A549 (cell line): ENCODE results near the gene PAGR1. TPM values are rescaled to one million over a fixed set of nuclear protein-coding genes. Genes with fewer than 3 reads are reported as not detected.

Experiments used
- ATAC-seq, 2 experiments: fragments of 200-7000 bp in 1 of 2; fragments of >200 bp in 1 of 2; cut with Nextera tagmentation in 1 of 2; cut with Tn5 transposase in 1 of 2; 3 replicates each; pipeline versions ENCODE4 v1.8.0 to v1.9.1; 2018 to 2020; ENCODE audit warnings: mild to moderate bottlenecking in 1 of 2, moderate library complexity in 1 of 2
- CTCF ChIA-PET: fragments of 300-600 bp; sonication (Branson Sonifier 250); formaldehyde crosslinking; extraction: SDS; loops from one replicate; lab custom pipeline; 2021; ENCODE audit warnings: antibody characterized with exemption, inconsistent platforms; lab: Yijun Ruan, JAX
- POLR2A ChIA-PET: fragments of 350-600 bp; formaldehyde crosslinking; extraction: SDS; loops from one replicate; lab custom pipeline; 2021; ENCODE audit warnings: antibody characterized with exemption, inconsistent platforms; lab: Yijun Ruan, JAX
- DNase-seq, 2 experiments: peaks; one replicate each; pipeline versions ENCODE4 v3.0.0 to v3.0.0-alpha.2; 2011 to 2016; ENCODE audit warnings: low read depth in 1 of 2, low spot score in 1 of 2
- FAIRE-seq: peaks from 2 replicates; lab custom pipeline; 2011; peaks lifted over from hg19 to GRCh38; lab: Jason Lieb, UNC
- H3K27ac ChIP-seq, 2 experiments: fragments of >200 bp; sonication (Bioruptor Twin); formaldehyde crosslinking; 3 replicates each; pipeline ENCODE4 v1.5.1; 2016 to 2017
- H3K4me1 ChIP-seq: fragments of >200 bp; sonication (Bioruptor Twin); formaldehyde crosslinking; 3 replicates; pipeline ENCODE4 v1.6.1; 2016
- H3K4me2 ChIP-seq: fragments of >200 bp; sonication (Bioruptor Twin); formaldehyde crosslinking; 3 replicates; pipeline ENCODE4 v1.6.1; 2016
- H3K4me3 ChIP-seq: fragments of >200 bp; sonication (Bioruptor Twin); formaldehyde crosslinking; 3 replicates; pipeline ENCODE4 v1.5.1; 2016
- H3K9me3 ChIP-seq: fragments of >200 bp; sonication (Bioruptor Twin); formaldehyde crosslinking; 3 replicates; pipeline ENCODE4 v1.6.1; 2016
- FOSB ChIP-seq: fragments of 250-450 bp; sonication (Bioruptor Pico); IDR thresholded peaks from 2 replicates; pipeline ENCODE4 v1.5.0; 2020; ENCODE audit warnings: mild to moderate bottlenecking, moderate library complexity
- FOSL2 ChIP-seq, 2 experiments: fragments of 450-650 bp in 1 of 2; fragments of >200 bp in 1 of 2; sonication (Bioruptor Twin) in 1 of 2; formaldehyde crosslinking; IDR thresholded peaks; 2 replicates each; pipeline versions ENCODE4 v1.5.0 to v1.6.1; 2016 to 2020; ENCODE audit warnings: mild to moderate bottlenecking in 1 of 2, moderate library complexity in 1 of 2
- GATA3 ChIP-seq: IDR thresholded peaks from 2 replicates; pipeline ENCODE4 v1.6.1; 2012; ENCODE audit warnings: borderline replicate concordance
- HMGXB4 ChIP-seq: fragments of 250-450 bp; sonication (Bioruptor Pico); IDR thresholded peaks from 2 replicates; pipeline ENCODE4 v1.5.0; 2021; ENCODE audit warnings: mild to moderate bottlenecking, moderate library complexity, borderline replicate concordance
- HOXB5 ChIP-seq: fragments of 250-450 bp; sonication (Bioruptor Pico); IDR thresholded peaks from 2 replicates; pipeline ENCODE4 v1.5.0; 2020; ENCODE audit warnings: mild to moderate bottlenecking, moderate library complexity
- JUN ChIP-seq, 2 experiments: fragments of >200 bp; sonication (Bioruptor Twin); formaldehyde crosslinking; IDR thresholded peaks; 2 replicates in 1 of 2; 3 replicates in 1 of 2; pipeline ENCODE4 v1.6.1; 2016 to 2017
- MAX ChIP-seq: IDR thresholded peaks from 2 replicates; pipeline ENCODE4 v1.6.1; 2012
- NPAS2 ChIP-seq: fragments of 250-450 bp; sonication (Bioruptor Pico); IDR thresholded peaks from 2 replicates; pipeline ENCODE4 v1.8.0; 2022; ENCODE audit warnings: mild to moderate bottlenecking, moderate library complexity, borderline replicate concordance
- NR3C1 ChIP-seq: fragments of >200 bp; sonication (Bioruptor Twin); formaldehyde crosslinking; IDR thresholded peaks from 3 replicates; pipeline ENCODE4 v1.6.1; 2017
- POLR2A ChIP-seq: IDR thresholded peaks from 2 replicates; pipeline ENCODE4 v1.6.1; 2012; ENCODE audit warnings: mild to moderate bottlenecking, low read length
- SMC3 ChIP-seq: fragments of >200 bp; sonication (Bioruptor Twin); formaldehyde crosslinking; IDR thresholded peaks from 3 replicates; pipeline ENCODE4 v1.6.1; 2018; ENCODE audit warnings: inconsistent platforms
- USF2 ChIP-seq: fragments of 450-650 bp; IDR thresholded peaks from 2 replicates; pipeline ENCODE4 v1.6.1; 2014; ENCODE audit warnings: antibody characterized with exemption
- WGBS: methylation state at CpG from one replicate; pipeline ENCODE4 v1.1.6; 2017; ENCODE audit errors: missing lambda C conversion rate; 5-methylcytosine and 5-hydroxymethylcytosine counted together
- polyA plus RNA-seq, 4 experiments: library from polyadenylated mRNA; depleted of rRNA in 3 of 4; stranded (reverse); fragments of >200 nt; fragmentation: RNase III in 1 of 4; extraction: RNeasy Plus Mini Kit Qiagen cat#74134 plus additional on column Dnase treatment in 1 of 4; gene quantifications; 2 replicates in 3 of 4; 3 replicates in 1 of 4; pipeline ENCODE4 v1.2.3, GENCODE V29; 2011 to 2017

The PAGR1 gene
- polyA plus RNA-seq, 2 of the 4 experiments (the other 2 are of a cell fraction) = 26.7 to 44.5 TPM

GRCh38 chr16:29820730-29821642 is 5.0 kb downstream of the PAGR1 start:
- 2% methylated on average over 11 of the region's 11 CpGs for whole genome bisulfite sequencing

GRCh38 chr16:29821643-29822115 is 5.7 kb downstream of the PAGR1 start:
- Histone ChIP-seq H3K27ac (peak overlapping the region; percentile 92 to 93), H3K4me2 (peak overlapping the region; percentile 99), H3K4me1 (peaks cover 76% of the 10 kb centered on the region), H3K9me3 (no peaks in the 10 kb centered on the region), H3K4me3 (peak overlapping the region; percentile 61)
- ChIA-PET POLR2A (interaction anchor here (0.6 to 2.5 kb wide), 4 partner anchors 26 to 78 kb away, joined by 3 to 9 read pairs (median 4); partner anchors contain the start of gene SEZ6L2), CTCF (interaction anchor here (0.8 to 24.4 kb wide), 6 partner anchors 14 to 211 kb away, joined by 3 to 568 read pairs (median 4); partner anchors contain the start of genes KIF22 and MAZ)
- no peak for FAIRE-seq
- TF ChIP-seq MAX (peak; percentile 15; the same call in 1 of the 2 replicates), FOSB (CRISPR knock-in tag) (no peak), HOXB5 (no peak), NR3C1 (no peak), FOSL2 (IDR thresholded peaks at IDR 0.05) (no peak), FOSL2 (CRISPR knock-in tag; IDR thresholded peaks at IDR 0.05) (peak; percentile 61)
- peak in 1 of 2 experiments; percentile 41; a peak in 3 of 6 replicates for ATAC-seq
- peak; percentile 64 to 74 for DNase-seq
- WGBS = 13% methylated on average over 7 of the region's 7 CpGs

More at GRCh38 chr16:29820730-29821642, 5.0 kb downstream of the PAGR1 start:
- FAIRE-seq (no peak), DNase-seq (peak; percentile 59 to 77), ATAC-seq (peak; percentile 26 to 33; a peak in 5 of 6 replicates)
- H3K4me2 ChIP-seq = peak overlapping the region; percentile 99
- TF ChIP-seq GATA3 = no peak
- TF ChIP-seq MAX = peak; percentile 28; the same call in 1 of the 2 replicates
- no peak; a peak in 3 of 5 replicates for TF ChIP-seq JUN (IDR thresholded peaks at IDR 0.05)
- peak; percentile 94 for TF ChIP-seq USF2
- TF ChIP-seq POLR2A = peak; percentile 12
- H3K4me3 ChIP-seq = peak overlapping the region; percentile 61
- no peaks in the 10 kb centered on the region for H3K9me3 ChIP-seq
- peaks cover 69% of the 10 kb centered on the region for H3K4me1 ChIP-seq
- ChIA-PET POLR2A (interaction anchor here (1.3 to 2.5 kb wide), 4 partner anchors 14 to 152 kb away, joined by 3 to 9 read pairs (median 6); partner anchors contain the start of genes MAZ, SEZ6L2 and TAOK2), CTCF (interaction anchor here (0.8 to 24.4 kb wide), 18 partner anchors 9 to 211 kb away, joined by 3 to 568 read pairs (median 4); partner anchors contain the start of genes CDIPT, MAZ and TLCD3B)
- H3K27ac ChIP-seq = peak overlapping the region; percentile 92 to 93

GRCh38 chr16:29824589-29825144 is 8.7 kb downstream of the PAGR1 start:
- Histone ChIP-seq H3K4me1 (peaks cover 88% of the 10 kb centered on the region), H3K27ac (peak overlapping the region; percentile 92 to 93), H3K4me3 (peak overlapping the region; percentile 17), H3K9me3 (no peaks in the 10 kb centered on the region), H3K4me2 (peak overlapping the region; percentile 87)
- ATAC-seq = peak; percentile 30 to 46; a peak in 3 of 6 replicates
- FAIRE-seq = no peak
- WGBS = 1% methylated on average over 7 of the region's 7 CpGs
- POLR2A ChIA-PET = interaction anchor here (0.6 to 1.1 kb wide), 5 partner anchors 9 to 900 kb away, joined by 3 to 5 read pairs (median 4); partner anchors contain the start of genes KIF22 and PAGR1
- CTCF ChIA-PET = interaction anchor here (1.1 to 24.4 kb wide), 5 partner anchors 8 to 196 kb away, joined by 3 to 568 read pairs (median 3); partner anchors contain the start of gene PAGR1
- TF ChIP-seq FOSL2 (IDR thresholded peaks at IDR 0.05) = 0 out of 2 replicates have a peak, but pooled peaks have one; percentile 45
- TF ChIP-seq FOSL2 (CRISPR knock-in tag; IDR thresholded peaks at IDR 0.05) = peak; percentile 70
- peak; percentile 8; the same call in 1 of the 3 replicates for TF ChIP-seq SMC3
- no peak for TF ChIP-seq NPAS2 (CRISPR knock-in tag)
- no peak for TF ChIP-seq HMGXB4 (CRISPR knock-in tag)
- DNase-seq = peak; percentile 67 to 68
